HG03442 (cell line): ENCODE results near the gene MADD.

Experiments
- ATAC-seq: cut with Tn5 transposase; IDR thresholded peaks from one replicate; pipeline ENCODE4 v1.9.1; 2021; ENCODE audit warnings: mild to moderate bottlenecking, moderate library complexity; ENCODE audit not compliant: unreplicated experiment

The MADD gene

GRCh38 chr11:47269829-47270305 lies at the start of gene MADD:
Gene MADD (plus strand): TSS chr11:47270133.
- ATAC-seq: peak; percentile 65

- no peak for ATAC-seq
Observed at GRCh38 chr11:47220401-47220821, 49.5 kb upstream of the MADD start.

DNA sequence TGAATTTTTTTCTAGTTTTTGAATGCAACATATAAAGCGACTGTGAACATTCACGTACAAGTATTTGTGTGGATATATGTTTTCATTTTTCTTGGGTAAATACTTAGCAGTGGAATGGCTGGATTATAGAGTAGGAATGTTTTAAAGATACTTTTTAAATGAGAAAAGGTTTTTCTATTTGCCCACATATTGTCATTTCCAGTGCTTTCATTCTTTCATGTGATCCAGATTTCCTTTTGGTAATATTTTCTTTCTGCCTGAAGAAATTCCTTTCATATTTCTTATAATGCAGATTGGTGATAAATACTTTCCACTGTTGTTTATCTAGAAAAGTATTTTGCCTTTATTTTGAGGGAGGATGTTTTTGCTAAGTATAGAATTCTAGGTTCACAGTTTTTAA lies 47.2 kb upstream of the MADD start:
- ATAC-seq: no peak

DNA sequence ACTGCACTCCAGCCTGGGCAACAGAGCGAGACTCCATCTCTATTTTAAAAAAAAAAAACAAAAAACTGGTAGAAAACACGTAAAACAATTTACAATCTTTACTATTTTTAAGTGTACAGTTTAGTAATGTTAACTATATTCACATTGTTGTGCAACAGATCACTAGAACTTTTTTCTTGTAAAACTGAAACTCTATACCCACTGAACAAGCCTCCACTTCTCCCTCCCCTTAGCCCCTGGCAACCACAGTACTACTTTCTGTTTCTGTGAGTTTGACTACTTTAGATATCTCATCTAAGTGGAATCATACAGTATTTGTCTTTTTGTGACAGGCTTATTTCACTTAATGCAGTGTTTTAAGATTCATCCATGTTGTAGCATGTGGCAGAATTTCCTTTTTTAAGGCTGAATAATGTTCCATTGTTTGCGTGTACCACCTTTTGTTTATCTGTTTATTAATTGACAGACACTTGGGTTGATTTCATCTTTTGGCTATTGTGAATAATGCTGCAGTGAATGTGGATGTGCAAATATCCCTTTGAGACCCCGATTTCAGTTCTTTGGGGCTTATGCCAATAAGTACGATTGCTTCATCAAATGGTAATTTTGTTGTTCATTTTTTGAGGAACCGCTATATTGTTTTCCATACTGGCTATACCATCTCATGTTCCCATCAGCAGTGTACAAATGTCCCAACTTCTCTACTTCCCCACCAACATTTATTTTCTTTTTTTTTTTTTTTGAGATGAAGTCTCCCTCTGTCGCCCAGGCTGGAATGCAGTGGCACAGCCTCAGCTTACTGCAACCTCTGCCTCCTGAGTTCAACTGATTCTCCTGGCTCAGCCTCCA lies 44.2 kb upstream of the MADD start:
- peak; percentile 92 for ATAC-seq

- no peak for ATAC-seq
Observed at GRCh38 chr11:47229161-47229560, 40.8 kb upstream of the MADD start.

GRCh38 chr11:47233051-47233450 lies 36.9 kb upstream of the MADD start:
- no peak for ATAC-seq

DNA sequence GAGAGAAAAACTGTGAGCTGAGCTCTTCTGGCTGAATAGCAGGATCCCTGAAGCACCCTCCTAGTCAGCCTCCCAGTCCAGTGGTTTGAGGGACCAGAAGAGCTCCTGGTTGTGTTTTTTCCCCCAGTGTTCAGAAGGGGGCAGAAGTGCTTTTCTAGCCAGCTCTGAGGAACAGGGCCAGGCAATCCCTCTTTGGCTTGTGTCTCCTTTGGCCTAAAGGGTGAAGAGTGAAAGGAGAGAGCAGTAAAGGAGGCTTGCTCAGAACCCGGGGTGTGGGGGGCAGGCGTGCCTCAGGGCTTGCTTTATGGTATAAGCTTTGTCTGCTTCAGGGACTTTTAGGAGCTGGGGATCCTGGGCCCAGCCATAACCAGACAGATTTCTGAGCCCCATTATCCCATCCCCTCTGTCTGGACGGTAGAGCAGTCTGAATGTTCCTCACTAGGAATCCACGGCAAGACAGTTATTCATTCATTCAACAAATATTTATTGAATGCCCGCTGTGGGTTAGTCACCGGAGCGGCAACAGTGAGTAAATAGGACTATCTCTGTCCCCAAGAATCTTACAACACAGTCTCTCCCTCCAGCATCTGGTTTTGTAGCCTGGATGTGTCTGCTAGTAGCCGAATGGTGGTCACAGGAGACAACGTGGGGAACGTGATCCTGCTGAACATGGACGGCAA lies 35.8 kb upstream of the MADD start:
- ATAC-seq: no peak

DNA sequence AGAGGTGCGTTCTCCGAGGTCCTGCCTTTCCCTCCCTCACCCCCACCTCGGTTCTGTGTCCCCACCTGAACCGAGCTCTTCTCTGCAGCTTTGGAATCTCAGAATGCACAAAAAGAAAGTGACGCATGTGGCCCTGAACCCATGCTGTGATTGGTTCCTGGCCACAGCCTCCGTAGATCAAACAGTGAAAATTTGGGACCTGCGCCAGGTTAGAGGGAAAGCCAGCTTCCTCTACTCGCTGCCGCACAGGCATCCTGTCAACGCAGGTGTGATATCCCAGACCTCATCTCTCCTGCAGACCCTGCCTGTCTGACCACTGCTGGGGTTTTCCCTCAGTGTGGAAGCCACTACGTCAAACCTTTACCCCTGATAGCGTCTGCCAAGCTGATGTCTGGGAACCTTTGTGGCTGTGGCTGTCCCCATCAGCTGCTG lies 35.2 kb upstream of the MADD start:
- no peak for ATAC-seq

DNA sequence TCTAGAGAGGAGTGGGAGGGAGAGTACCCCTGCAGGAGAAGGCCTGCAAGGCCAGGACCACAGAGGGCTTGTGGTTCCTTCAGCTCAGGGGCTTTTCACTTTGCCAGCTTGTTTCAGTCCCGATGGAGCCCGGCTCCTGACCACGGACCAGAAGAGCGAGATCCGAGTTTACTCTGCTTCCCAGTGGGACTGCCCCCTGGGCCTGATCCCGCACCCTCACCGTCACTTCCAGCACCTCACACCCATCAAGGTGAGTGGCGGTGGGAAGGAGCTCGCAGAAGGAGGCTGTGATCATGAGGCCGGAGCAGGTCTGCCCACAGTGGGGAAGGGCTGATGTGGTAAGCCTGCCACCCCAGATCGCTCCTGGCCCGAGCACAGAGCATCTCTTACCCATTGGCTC lies 34.8 kb upstream of the MADD start:
- ATAC-seq: no peak

GRCh38 chr11:47236482-47236881 lies 33.5 kb upstream of the MADD start:
- no peak for ATAC-seq

GRCh38 chr11:47239852-47240251 lies 30.1 kb upstream of the MADD start:
- ATAC-seq: no peak

DNA sequence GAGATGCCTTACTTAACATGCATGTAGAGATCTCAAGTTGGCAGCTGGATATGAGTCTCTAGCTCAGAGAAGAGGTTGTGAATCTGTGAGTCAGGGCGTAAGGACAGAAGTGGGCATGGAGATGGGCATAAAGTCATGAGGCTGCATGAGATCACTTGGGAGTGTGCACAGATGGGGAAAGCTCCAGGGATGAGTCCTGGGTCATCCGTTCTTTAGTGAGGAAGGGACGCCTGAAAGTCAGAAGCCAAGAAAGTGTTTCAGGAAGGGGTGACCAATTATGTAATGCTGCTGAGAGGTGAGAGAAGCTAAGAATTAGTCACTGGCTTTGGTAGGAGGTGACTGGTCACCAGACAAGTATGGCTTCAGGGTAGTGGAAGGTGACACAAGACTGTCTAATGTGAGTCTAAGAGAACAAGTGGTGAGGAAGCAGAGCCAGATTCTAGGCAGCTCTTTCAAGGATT lies 28.1 kb upstream of the MADD start:
- no peak for ATAC-seq

GRCh38 chr11:47242596-47243192 lies 27.2 kb upstream of the MADD start:
- ATAC-seq: no peak

- no peak for ATAC-seq
Observed at GRCh38 chr11:47243454-47243853, 26.5 kb upstream of the MADD start.

- ATAC-seq: no peak
Observed at GRCh38 chr11:47244448-47245350, 25.2 kb upstream of the MADD start.

DNA sequence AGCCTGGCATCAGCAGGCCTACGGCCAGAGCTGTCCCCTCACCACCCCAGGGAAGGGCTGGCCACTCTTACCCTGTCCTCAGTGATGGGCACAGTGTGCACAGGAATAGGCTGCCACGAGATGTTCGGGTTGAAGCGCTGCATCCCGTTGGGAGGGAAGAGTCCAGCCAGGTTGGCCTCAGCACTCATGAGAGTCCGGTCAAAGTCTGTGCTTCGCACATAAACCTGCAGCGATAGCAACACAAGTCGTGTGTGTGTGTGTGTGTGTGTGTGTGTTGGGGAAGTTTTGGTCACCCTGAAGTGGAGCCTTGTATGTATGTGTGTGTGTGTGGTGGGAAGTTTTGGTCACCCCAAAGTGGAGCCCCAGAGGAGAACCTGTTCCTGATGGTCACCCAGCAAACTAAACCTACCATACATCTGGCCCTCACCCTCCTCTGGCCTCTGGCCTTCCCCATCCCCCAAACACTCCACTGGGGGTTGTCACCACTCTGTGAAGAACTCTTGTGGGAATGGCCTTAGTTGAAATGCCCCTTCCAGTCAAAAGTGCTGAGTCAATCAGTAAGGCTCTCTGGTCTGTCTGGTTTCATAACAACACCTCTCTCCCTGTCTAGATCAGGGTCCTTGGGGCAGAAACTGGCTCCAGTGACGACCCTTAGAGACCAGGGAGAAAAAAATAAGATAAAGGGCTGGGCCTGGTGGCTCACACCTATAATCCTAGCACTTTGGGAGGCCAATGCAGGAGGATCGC lies 24.1 kb upstream of the MADD start:
- ATAC-seq: no peak

- no peak for ATAC-seq
Observed at GRCh38 chr11:47247502-47247901, 22.4 kb upstream of the MADD start.

DNA sequence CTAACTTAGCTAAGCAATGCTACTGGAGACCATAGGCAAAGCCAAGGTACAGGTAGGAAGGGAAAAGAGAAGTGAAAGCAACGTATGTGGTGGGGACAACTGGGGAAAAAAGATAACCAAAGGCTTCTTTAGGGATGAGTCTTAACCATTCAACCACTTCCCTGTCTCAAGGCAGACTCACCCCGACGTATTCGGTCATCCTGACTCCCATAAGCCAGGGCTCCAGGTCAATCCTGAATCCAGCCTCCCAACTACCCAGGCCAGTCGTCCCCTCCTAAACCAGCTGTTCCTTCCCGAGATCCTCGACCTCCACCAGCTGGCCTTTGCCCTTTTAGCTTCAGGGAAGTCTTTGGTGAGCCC lies 21.6 kb upstream of the MADD start:
- ATAC-seq: peak; percentile 23

DNA sequence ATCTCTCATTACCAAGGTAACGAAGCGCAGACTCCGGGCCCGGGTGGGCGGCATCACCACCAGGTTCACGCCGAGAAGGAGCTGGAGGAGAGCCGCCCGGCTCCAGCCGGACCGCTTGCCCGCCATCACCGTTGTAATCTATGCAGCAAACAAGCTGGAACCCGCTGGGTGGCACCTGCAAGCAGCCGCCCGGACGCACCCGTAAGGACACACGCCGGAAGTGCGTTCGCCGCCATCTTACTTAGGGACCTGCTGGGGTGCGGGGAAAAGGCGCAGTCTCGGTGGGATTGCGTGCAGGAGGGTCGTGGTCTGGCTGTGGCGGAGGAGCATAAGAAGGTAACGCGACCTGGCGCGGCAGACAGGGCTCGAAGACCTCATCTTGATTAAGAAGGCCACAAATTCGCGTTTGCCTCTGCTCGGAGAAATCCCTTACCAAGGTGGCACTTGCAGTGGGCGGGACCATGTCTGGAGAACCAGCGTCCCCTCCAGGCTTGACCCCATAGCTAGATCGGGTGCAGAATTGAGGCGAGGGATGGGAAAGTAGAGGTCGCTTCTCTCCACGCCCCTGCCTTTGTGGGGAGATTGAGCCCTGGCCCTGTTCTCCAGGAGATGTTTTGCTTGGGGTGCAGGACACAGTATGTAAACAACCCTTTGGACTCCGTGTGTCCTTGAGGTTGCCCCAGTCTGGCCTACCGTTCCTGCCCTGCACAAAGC lies 21.1 kb upstream of the MADD start, which contains the start of gene ACP2:
Gene ACP2 (minus strand): TSS at position 151 of the 714 bp plus-strand sequence. CDS start 25 bp downstream, at position 126.
- peak; percentile 92 for ATAC-seq
